ENCODE data around the gene CLEC4G. TPM values are rescaled to one million over a fixed set of nuclear protein-coding genes. Genes with fewer than 3 reads are reported as not detected.
A peak's percentile ranks its signal among the peaks of the same experiment; 100 is the strongest.

CLEC4G gene
- total and polyA plus RNA-seq, 9 of the 15 experiments (the other 6 are each of a cell fraction or from before 2014, with no cell fraction given): not detected

DNA sequence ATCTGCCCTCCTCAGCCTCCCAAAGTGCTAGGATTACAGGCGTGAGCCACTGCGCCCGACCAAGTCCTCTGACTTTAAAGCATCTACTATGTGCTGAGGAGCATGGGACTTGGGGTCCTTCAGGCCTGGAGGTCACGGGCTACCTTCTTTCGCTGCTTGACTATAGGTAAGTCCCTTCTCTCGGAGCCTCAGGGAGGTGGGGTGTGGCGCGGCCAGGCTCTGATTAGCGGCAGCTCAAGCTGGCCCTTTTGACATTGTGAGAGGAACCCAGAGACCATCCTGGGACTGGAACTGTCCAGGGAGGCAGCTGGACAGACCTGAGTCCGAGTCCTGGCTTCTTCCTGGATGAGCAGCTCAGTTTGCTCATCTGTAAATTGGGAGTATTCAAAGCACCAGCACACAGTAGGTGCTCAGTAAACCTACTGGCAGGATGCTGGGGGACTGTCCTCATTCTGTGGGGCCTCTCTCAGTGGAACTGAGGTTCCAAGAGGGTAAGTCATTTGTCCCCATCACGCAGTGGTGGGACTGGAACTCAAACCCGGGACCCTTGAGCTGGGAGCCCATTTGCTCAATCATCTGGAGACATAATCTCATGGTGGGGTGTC, 30.8 kb downstream of the CLEC4G start:
- peaks cover 4% of the 10 kb centered on the region; the same call in 1 of the 2 replicates for H4K20me1 ChIP-seq (replicated peaks; ENCODE audit: control insufficient read depth, insufficient read depth, low read length)
- 35% methylated on average over 12 of the region's 12 CpGs for WGBS (ENCODE audit: insufficient coverage, low coverage, missing lambda C conversion rate)
- no peaks in the 10 kb centered on the region for H3K79me2 ChIP-seq (ENCODE audit: control insufficient read depth, insufficient read depth, low read length)
- H3K9me3 ChIP-seq (replicated peaks; ENCODE audit: control insufficient read depth, insufficient read depth, low read depth, low read length): no peaks in the 10 kb centered on the region
- H3K4me2 ChIP-seq (ENCODE audit: insufficient read depth, low read length): no peak overlapping the region
- no peak overlapping the region for H3K27ac ChIP-seq (ENCODE audit: extremely low read depth, low read depth, low read length)
- peaks cover 13 to 62% of the 10 kb centered on the region in 2 experiments; a peak in 4 of 5 replicates for H3K27me3 ChIP-seq (ENCODE audit: control insufficient read depth in 2 of 2, insufficient read depth in 2 of 2, low read length in 2 of 2)
- H3K36me3 ChIP-seq (ENCODE audit: control insufficient read depth, insufficient read depth, low read length): no peaks in the 10 kb centered on the region
- H3K4me3 ChIP-seq: no peak overlapping the region
- in situ Hi-C loops (cut with MboI): no loop called here
- DNase-seq (ENCODE audit: extremely low read depth in 1 of 4, low spot score in 3 of 4) (no peak), FAIRE-seq (no peak), ATAC-seq (no peak)
- intact Hi-C loops (cut with micrococcal nuclease): no loop called here
- CTCF ChIA-PET (ENCODE audit: low intra/inter-chr PET ratio): no interaction called here
- H3K9ac ChIP-seq (ENCODE audit: insufficient read depth in 1 of 2, low read depth in 2 of 2, low read length in 2 of 2): no peak overlapping the region
- H3K4me1 ChIP-seq (replicated peaks in 1 of 2; ENCODE audit: control insufficient read depth in 2 of 2, insufficient read depth in 2 of 2, low read length in 2 of 2): peaks cover 2 to 8% of the 10 kb centered on the region in 2 experiments; a peak in 4 of 5 replicates
- H2AFZ ChIP-seq (ENCODE audit: low read depth, low read length): no peak overlapping the region
- no peaks in the 10 kb centered on the region for H3K9me1 ChIP-seq (ENCODE audit: control insufficient read depth, insufficient read depth, low read length)
- no TSS peak for BruUV-seq (replicated peaks)
- POLR2A ChIA-PET: interaction anchor here (0.7 to 1.0 kb wide), 3 partner anchors 19 to 218 kb away, joined by 3 read pairs; no protein-coding TSS in a partner anchor
- TF ChIP-seq RBM22 (IDR thresholded peaks at IDR 0.05; ENCODE audit: low read depth, low read length, poor library complexity, severe bottlenecking): no peak
- TF ChIP-seq ZNF274 (IDR thresholded peaks at IDR 0.05; ENCODE audit: borderline replicate concordance, low read depth, low read length): no peak
- peak in 1 of 2 experiments; percentile 24; a peak in 1 of 4 replicates for TF ChIP-seq KDM1A (IDR thresholded peaks at IDR 0.05)
- no peak for TF ChIP-seq FOXP1 (CRISPR knock-in tag; IDR thresholded peaks at IDR 0.05)
- TF ChIP-seq ZKSCAN1 (IDR thresholded peaks at IDR 0.05; ENCODE audit: low read depth, low read length): peak; percentile 95
- no peak for TF ChIP-seq ZNF134 (CRISPR knock-in tag; conservative IDR thresholded peaks at IDR 0.05)
- TF ChIP-seq, protein P1, sequence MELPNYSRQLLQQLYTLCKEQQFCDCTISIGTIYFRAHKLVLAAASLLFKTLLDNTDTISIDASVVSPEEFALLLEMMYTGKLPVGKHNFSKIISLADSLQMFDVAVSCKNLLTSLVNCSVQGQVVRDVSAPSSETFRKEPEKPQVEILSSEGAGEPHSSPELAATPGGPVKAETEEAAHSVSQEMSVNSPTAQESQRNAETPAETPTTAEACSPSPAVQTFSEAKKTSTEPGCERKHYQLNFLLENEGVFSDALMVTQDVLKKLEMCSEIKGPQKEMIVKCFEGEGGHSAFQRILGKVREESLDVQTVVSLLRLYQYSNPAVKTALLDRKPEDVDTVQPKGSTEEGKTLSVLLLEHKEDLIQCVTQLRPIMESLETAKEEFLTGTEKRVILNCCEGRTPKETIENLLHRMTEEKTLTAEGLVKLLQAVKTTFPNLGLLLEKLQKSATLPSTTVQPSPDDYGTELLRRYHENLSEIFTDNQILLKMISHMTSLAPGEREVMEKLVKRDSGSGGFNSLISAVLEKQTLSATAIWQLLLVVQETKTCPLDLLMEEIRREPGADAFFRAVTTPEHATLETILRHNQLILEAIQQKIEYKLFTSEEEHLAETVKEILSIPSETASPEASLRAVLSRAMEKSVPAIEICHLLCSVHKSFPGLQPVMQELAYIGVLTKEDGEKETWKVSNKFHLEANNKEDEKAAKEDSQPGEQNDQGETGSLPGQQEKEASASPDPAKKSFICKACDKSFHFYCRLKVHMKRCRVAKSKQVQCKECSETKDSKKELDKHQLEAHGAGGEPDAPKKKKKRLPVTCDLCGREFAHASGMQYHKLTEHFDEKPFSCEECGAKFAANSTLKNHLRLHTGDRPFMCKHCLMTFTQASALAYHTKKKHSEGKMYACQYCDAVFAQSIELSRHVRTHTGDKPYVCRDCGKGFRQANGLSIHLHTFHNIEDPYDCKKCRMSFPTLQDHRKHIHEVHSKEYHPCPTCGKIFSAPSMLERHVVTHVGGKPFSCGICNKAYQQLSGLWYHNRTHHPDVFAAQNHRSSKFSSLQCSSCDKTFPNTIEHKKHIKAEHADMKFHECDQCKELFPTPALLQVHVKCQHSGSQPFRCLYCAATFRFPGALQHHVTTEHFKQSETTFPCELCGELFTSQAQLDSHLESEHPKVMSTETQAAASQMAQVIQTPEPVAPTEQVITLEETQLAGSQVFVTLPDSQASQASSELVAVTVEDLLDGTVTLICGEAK (IDR thresholded peaks at IDR 0.05): no peak
- TF ChIP-seq, protein P1 (CRISPR knock-in tag; IDR thresholded peaks at IDR 0.05): no peak
- TF ChIP-seq COPS2 (conservative IDR thresholded peaks at IDR 0.05): no peak
- no peak for TF ChIP-seq YY1 (IDR thresholded peaks at IDR 0.05; ENCODE audit: borderline replicate concordance in 1 of 3, control insufficient read depth in 1 of 3, extremely low read depth in 1 of 3, insufficient read depth in 3 of 3, insufficient read length in 1 of 3, insufficient replicate concordance in 2 of 3, low read depth in 1 of 3, low read length in 2 of 3)
- no peak for TF ChIP-seq CBFB (CRISPR knock-in tag; IDR thresholded peaks at IDR 0.05)
- no peak for TF ChIP-seq ZNF785 (CRISPR knock-in tag; IDR thresholded peaks at IDR 0.05)
- no peak for TF ChIP-seq CREBBP (IDR thresholded peaks at IDR 0.05; ENCODE audit: low read depth, low read length)
- TF ChIP-seq ZNF175 (CRISPR knock-in tag; IDR thresholded peaks at IDR 0.05; ENCODE audit: low read depth): no peak
